Measurements from ENCODE around the gene BCKDHA. TPM values are rescaled to one million over a fixed set of nuclear protein-coding genes. Genes with fewer than 3 reads are reported as not detected.

Gene BCKDHA
- total and polyA plus RNA-seq, 9 of the 15 experiments (the other 6 are each of a cell fraction or from before 2014, with no cell fraction given) = 4.5 to 52.5 (median 14.1) TPM

GRCh38 chr19:41427647-41428480, 30.2 kb downstream of the BCKDHA start (continued):
- TF ChIP-seq MXI1 (IDR thresholded peaks at IDR 0.05; ENCODE audit: low read depth, low read length) = no peak
- peak; percentile 74 to 78; a peak in 2 of 4 replicates for TF ChIP-seq ARNT (IDR thresholded peaks at IDR 0.05)
- TF ChIP-seq KDM5B (IDR thresholded peaks at IDR 0.05; ENCODE audit: insufficient replicate concordance, low read depth, low read length) = no peak
- 0 out of 2 replicates have a peak, but pooled peaks have one; percentile 46 for TF ChIP-seq DNMT1 (IDR thresholded peaks at IDR 0.05)
- TF ChIP-seq ZNF316 (IDR thresholded peaks at IDR 0.05) = peak; percentile 59; the same call in 1 of the 2 replicates
- TF ChIP-seq RNF2 (IDR thresholded peaks at IDR 0.05) = peak; percentile 47; the same call in 1 of the 2 replicates
- no peak for TF ChIP-seq MAFK (IDR thresholded peaks at IDR 0.05; ENCODE audit: low read length)
- TF ChIP-seq LARP7 (IDR thresholded peaks at IDR 0.05) = peak; percentile 91
- TF ChIP-seq TFAM (CRISPR knock-in tag; conservative IDR thresholded peaks at IDR 0.05) = no peak
- TF ChIP-seq NR2C1 (IDR thresholded peaks at IDR 0.05) = no peak
- TF ChIP-seq NR2C1 (tag; IDR thresholded peaks at IDR 0.05) = no peak
- TF ChIP-seq PRDM10 (IDR thresholded peaks at IDR 0.05; ENCODE audit: partially characterized antibody) = peak; percentile 23

All from K562 (cell line).